ENCODE results near the gene CAPN13. TPM values are rescaled to one million over a fixed set of nuclear protein-coding genes. Genes with fewer than 3 reads are reported as not detected.

The CAPN13 gene
- total RNA-seq, 2 experiments from 2014 or later: not detected

DNA sequence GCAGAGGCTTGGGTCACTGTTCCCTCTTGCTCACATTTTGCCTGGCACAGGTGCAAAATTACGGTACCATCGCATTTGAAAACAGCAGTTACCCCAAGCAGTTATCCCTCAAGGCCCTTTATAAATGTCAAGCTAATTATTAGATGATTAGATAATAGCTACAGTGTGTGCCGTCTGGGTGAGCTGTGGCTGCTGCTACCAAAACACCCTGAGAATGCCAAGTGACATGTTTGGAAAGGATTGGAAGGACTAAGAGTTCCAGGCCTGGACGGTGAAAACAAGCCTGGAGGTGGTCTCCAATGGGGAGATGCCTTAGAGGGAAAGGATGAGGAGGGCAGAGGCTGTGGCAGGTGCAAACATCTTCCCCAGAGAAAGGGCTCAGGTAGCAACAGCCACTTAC, 120.6 kb downstream of the CAPN13 start:
- Histone ChIP-seq H3K4me1 (ENCODE audit: insufficient read depth, low read length) (no peaks in the 10 kb centered on the region), H3K36me3 (ENCODE audit: insufficient read depth, low read length) (no peaks in the 10 kb centered on the region), H3K9me3 (ENCODE audit: control insufficient read depth in 1 of 2, insufficient read depth in 1 of 2, low read length in 2 of 2) (no peaks in the 10 kb centered on the region), H3K4me3 (ENCODE audit: low read length) (no peak overlapping the region), H3K27me3 (ENCODE audit: control insufficient read depth in 1 of 2, insufficient read depth in 2 of 2, low read length in 2 of 2) (no peaks in the 10 kb centered on the region), H3K27ac (ENCODE audit: low read depth in 1 of 2, low read length in 2 of 2) (no peak overlapping the region)
- ATAC-seq (ENCODE audit: poor library complexity): no peak
- no peaks in the 10 kb centered on the region for H3K4me1 Mint-ChIP-seq (ENCODE audit: low read depth)
- no peak for DNase-seq
- ChIA-PET CTCF (interaction anchor here (1.7 kb wide), 1 partner anchor 25 kb away, joined by 7 read pairs; no protein-coding TSS in a partner anchor), POLR2A (no interaction called here)
- TF ChIP-seq, protein P1, sequence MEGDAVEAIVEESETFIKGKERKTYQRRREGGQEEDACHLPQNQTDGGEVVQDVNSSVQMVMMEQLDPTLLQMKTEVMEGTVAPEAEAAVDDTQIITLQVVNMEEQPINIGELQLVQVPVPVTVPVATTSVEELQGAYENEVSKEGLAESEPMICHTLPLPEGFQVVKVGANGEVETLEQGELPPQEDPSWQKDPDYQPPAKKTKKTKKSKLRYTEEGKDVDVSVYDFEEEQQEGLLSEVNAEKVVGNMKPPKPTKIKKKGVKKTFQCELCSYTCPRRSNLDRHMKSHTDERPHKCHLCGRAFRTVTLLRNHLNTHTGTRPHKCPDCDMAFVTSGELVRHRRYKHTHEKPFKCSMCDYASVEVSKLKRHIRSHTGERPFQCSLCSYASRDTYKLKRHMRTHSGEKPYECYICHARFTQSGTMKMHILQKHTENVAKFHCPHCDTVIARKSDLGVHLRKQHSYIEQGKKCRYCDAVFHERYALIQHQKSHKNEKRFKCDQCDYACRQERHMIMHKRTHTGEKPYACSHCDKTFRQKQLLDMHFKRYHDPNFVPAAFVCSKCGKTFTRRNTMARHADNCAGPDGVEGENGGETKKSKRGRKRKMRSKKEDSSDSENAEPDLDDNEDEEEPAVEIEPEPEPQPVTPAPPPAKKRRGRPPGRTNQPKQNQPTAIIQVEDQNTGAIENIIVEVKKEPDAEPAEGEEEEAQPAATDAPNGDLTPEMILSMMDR (IDR thresholded peaks at IDR 0.05): no peak
- no peak overlapping the region for H3K4me3 Mint-ChIP-seq
- intact Hi-C loops (cut with DNase I, micrococcal nuclease): no loop called here
- H3K27ac Mint-ChIP-seq: no peak overlapping the region
- H3K27me3 Mint-ChIP-seq: no peaks in the 10 kb centered on the region
- H3K9me3 Mint-ChIP-seq: no peaks in the 10 kb centered on the region
- H3K36me3 Mint-ChIP-seq (ENCODE audit: low read depth): no peaks in the 10 kb centered on the region

DNA sequence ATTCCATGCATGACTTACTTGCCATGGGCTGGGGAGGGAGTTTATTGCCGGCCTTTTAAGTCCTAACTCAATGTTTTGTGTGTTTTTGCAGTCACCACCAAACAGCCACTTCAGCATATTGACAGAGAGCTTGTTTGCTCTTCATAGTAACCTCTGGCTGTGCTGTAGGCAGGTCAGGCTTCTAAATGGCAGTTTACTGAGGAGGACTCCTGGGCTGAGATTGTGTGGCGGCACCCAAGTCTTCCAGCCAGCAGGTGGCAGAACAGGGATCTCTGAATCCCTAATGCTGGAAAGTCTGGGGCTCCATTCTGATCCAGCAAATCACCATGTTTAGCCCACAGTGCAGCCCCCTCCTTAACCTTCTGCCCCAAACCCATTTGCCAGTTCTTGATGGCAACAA, 121.2 kb downstream of the CAPN13 start:
- POLR2A ChIA-PET: no interaction called here
- no peaks in the 10 kb centered on the region for H3K9me3 ChIP-seq (ENCODE audit: control insufficient read depth in 1 of 2, insufficient read depth in 1 of 2, low read length in 2 of 2)
- no peak overlapping the region for H3K4me3 Mint-ChIP-seq
- intact Hi-C loops (cut with DNase I, micrococcal nuclease): no loop called here
- no peaks in the 10 kb centered on the region for H3K9me3 Mint-ChIP-seq
- CTCF ChIA-PET: interaction anchor here (1.7 kb wide), 1 partner anchor 26 kb away, joined by 7 read pairs; no protein-coding TSS in a partner anchor
- no peak for ATAC-seq (ENCODE audit: poor library complexity)
- H3K4me1 Mint-ChIP-seq (ENCODE audit: low read depth): no peaks in the 10 kb centered on the region
- no peak overlapping the region for H3K27ac ChIP-seq (ENCODE audit: low read depth in 1 of 2, low read length in 2 of 2)
- H3K27ac Mint-ChIP-seq: no peak overlapping the region
- no peaks in the 10 kb centered on the region for H3K36me3 Mint-ChIP-seq (ENCODE audit: low read depth)
- no peak for DNase-seq
- H3K27me3 Mint-ChIP-seq: no peaks in the 10 kb centered on the region
- no peaks in the 10 kb centered on the region for H3K4me1 ChIP-seq (ENCODE audit: insufficient read depth, low read length)
- H3K27me3 ChIP-seq (ENCODE audit: control insufficient read depth in 1 of 2, insufficient read depth in 2 of 2, low read length in 2 of 2): no peaks in the 10 kb centered on the region
- TF ChIP-seq, protein P1 (IDR thresholded peaks at IDR 0.05): no peak
- no peaks in the 10 kb centered on the region for H3K36me3 ChIP-seq (ENCODE audit: insufficient read depth, low read length)
- no peak overlapping the region for H3K4me3 ChIP-seq (ENCODE audit: low read length)

DNA sequence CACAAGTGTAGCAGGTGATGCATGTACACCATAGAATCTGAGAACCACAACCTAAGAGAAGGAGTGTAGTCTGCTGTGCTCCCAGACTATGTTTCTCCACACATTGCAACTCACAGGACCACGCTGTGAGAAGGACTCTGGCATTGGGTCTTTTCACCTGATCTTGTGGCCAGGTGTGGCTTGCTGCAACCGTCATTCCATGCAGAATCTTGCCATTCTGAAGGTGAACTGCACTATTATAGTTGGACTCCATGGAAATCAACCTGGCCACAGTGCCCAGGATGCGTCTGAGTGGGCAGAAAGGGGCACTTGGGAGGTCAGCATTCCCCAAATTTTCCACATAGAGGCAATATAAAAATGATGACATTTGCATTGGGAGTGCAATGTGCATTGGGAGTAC, 122.2 kb downstream of the CAPN13 start:
- H3K9me3 Mint-ChIP-seq: no peaks in the 10 kb centered on the region
- Histone ChIP-seq H3K4me1 (ENCODE audit: insufficient read depth, low read length) (no peaks in the 10 kb centered on the region), H3K36me3 (ENCODE audit: insufficient read depth, low read length) (no peaks in the 10 kb centered on the region), H3K27me3 (ENCODE audit: control insufficient read depth in 1 of 2, insufficient read depth in 2 of 2, low read length in 2 of 2) (no peaks in the 10 kb centered on the region), H3K4me3 (ENCODE audit: low read length) (no peak overlapping the region), H3K9me3 (ENCODE audit: control insufficient read depth in 1 of 2, insufficient read depth in 1 of 2, low read length in 2 of 2) (no peaks in the 10 kb centered on the region), H3K27ac (ENCODE audit: low read depth in 1 of 2, low read length in 2 of 2) (no peak overlapping the region)
- no peak overlapping the region for H3K4me3 Mint-ChIP-seq
- H3K27me3 Mint-ChIP-seq: no peaks in the 10 kb centered on the region
- intact Hi-C loops (cut with DNase I, micrococcal nuclease): no loop called here
- H3K27ac Mint-ChIP-seq: no peak overlapping the region
- H3K4me1 Mint-ChIP-seq (ENCODE audit: low read depth): no peaks in the 10 kb centered on the region
- TF ChIP-seq, protein P1 (IDR thresholded peaks at IDR 0.05): no peak
- DNase-seq (no peak), ATAC-seq (ENCODE audit: poor library complexity) (no peak)
- CTCF ChIA-PET: no interaction called here
- POLR2A ChIA-PET: no interaction called here
- no peaks in the 10 kb centered on the region for H3K36me3 Mint-ChIP-seq (ENCODE audit: low read depth)

All from CD4-positive, alpha-beta T cell (primary cell).